Endothelial cell of umbilical vein (primary cell): ENCODE results near the gene TNS4. TPM values are rescaled to one million over a fixed set of nuclear protein-coding genes. Genes with fewer than 3 reads are reported as not detected.

Experiments
- BruUV-seq: library from RNA; stranded (reverse); fragments of 400-500 nt; replicated peaks from 2 replicates; lab custom pipeline; 2021; lab: Mats Ljungman, UMichigan
- CTCF ChIA-PET: fragments of 300-600, 350-600 bp; sonication (Branson Sonifier 250); formaldehyde crosslinking; loops from one replicate; lab custom pipeline; 2021; ENCODE audit warnings: antibody characterized with exemption, inconsistent platforms; lab: Charles Lee
- POLR2A ChIA-PET: fragments of 300-600, 350-600 bp; sonication (Branson Sonifier 250); formaldehyde crosslinking; loops from one replicate; lab custom pipeline; 2021; ENCODE audit warnings: antibody characterized with exemption, inconsistent platforms; lab: Charles Lee
- DNase-seq: peaks from one replicate; pipeline ENCODE4 v3.0.0-alpha.2; 2011; ENCODE audit warnings: low read depth, low spot score
- FAIRE-seq: peaks from 2 replicates; lab custom pipeline; 2011; peaks lifted over from hg19 to GRCh38; lab: Jason Lieb, UNC
- H2AFZ ChIP-seq: 2 replicates; pipeline ENCODE4 v1.6.0; 2012; ENCODE audit warnings: low read depth, low read length, control low read depth, inconsistent platforms
- H3K27ac ChIP-seq: 2 replicates; pipeline ENCODE4 v1.5.1; 2011; ENCODE audit warnings: low read depth, mild to moderate bottlenecking, control low read depth, low read length, moderate library complexity; ENCODE audit not compliant: insufficient read depth
- H3K27me3 ChIP-seq, 2 experiments: 2 replicates each; pipeline versions ENCODE4 v1.6.0 to v1.6.1; 2011; ENCODE audit warnings: low read length in 2 of 2, mixed read lengths in 1 of 2; ENCODE audit not compliant: control insufficient read depth in 2 of 2, insufficient read depth in 2 of 2
- H3K36me3 ChIP-seq, 2 experiments: 2 replicates in 1 of 2; 3 replicates in 1 of 2; pipeline ENCODE4 v1.5.1; 2011; ENCODE audit warnings: low read length in 2 of 2, mild to moderate bottlenecking in 1 of 2, moderate library complexity in 1 of 2; ENCODE audit not compliant: control insufficient read depth in 2 of 2, insufficient read depth in 2 of 2; ENCODE audit errors: extremely low read depth in 1 of 2
- H3K4me1 ChIP-seq: 3 replicates; pipeline ENCODE4 v1.5.1; 2011; ENCODE audit warnings: mild to moderate bottlenecking, low read length; ENCODE audit not compliant: control insufficient read depth, insufficient read depth; ENCODE audit errors: extremely low read depth
- H3K4me2 ChIP-seq: 2 replicates; pipeline ENCODE4 v1.6.1; 2011; ENCODE audit warnings: low read length, control low read depth, mixed read lengths; ENCODE audit not compliant: insufficient read depth
- H3K4me3 ChIP-seq, 3 experiments: fragments of 200-600 bp in 1 of 3; sonication (generic), shearing (Covaris generic) in 1 of 3; replicated peaks in 1 of 3; 2 replicates each; pipeline ENCODE4 v1.5.1; 2011 to 2016; ENCODE audit warnings: control low read depth in 3 of 3, low read length in 3 of 3, mild to moderate bottlenecking in 2 of 3, inconsistent platforms in 1 of 3, low read depth in 1 of 3, moderate library complexity in 1 of 3; ENCODE audit not compliant: insufficient read depth in 1 of 3
- H3K79me2 ChIP-seq: 2 replicates; pipeline ENCODE4 v1.6.0; 2012; ENCODE audit warnings: low read length, inconsistent platforms; ENCODE audit not compliant: control insufficient read depth, insufficient read depth
- H3K9ac ChIP-seq: replicated peaks from 2 replicates; pipeline ENCODE3; 2011; ENCODE audit warnings: low read length, control low read depth; ENCODE audit not compliant: insufficient read depth; ENCODE audit errors: extremely low read depth
- H3K9me1 ChIP-seq: replicated peaks from 3 replicates; pipeline ENCODE4 v1.6.0; 2011; ENCODE audit warnings: mild to moderate bottlenecking, low read length; ENCODE audit not compliant: control insufficient read depth, insufficient read depth; ENCODE audit errors: extremely low read depth
- H3K9me3 ChIP-seq: replicated peaks from 2 replicates; pipeline ENCODE4 v1.5.1; 2012; ENCODE audit warnings: low read length, inconsistent platforms; ENCODE audit not compliant: control insufficient read depth, insufficient read depth
- H4K20me1 ChIP-seq: replicated peaks from 2 replicates; pipeline ENCODE3; 2011; ENCODE audit warnings: mild to moderate bottlenecking, low read length; ENCODE audit not compliant: control insufficient read depth, insufficient read depth; ENCODE audit errors: extremely low read depth
- FOS ChIP-seq: IDR thresholded peaks from 2 replicates; pipeline ENCODE4 v1.6.1; 2011; ENCODE audit warnings: mild to moderate bottlenecking, low read length, moderate library complexity, borderline replicate concordance; ENCODE audit not compliant: insufficient read depth
- GATA2 ChIP-seq: IDR thresholded peaks from 2 replicates; pipeline ENCODE4 v1.7.0; 2011; ENCODE audit warnings: low read depth, mild to moderate bottlenecking, moderate library complexity, mixed read lengths, low read length; ENCODE audit not compliant: insufficient read length, insufficient read depth
- JUN ChIP-seq: IDR thresholded peaks from 2 replicates; pipeline ENCODE4 v1.6.1; 2011; ENCODE audit warnings: borderline replicate concordance, low read depth; ENCODE audit not compliant: insufficient read length, insufficient read depth
- POLR2AphosphoS5 ChIP-seq: IDR thresholded peaks from 2 replicates; pipeline ENCODE4 v1.6.1; 2012; ENCODE audit warnings: low read depth, mild to moderate bottlenecking, control low read depth, low read length, moderate library complexity; ENCODE audit not compliant: insufficient read depth
- dilution Hi-C: fragments of 300-500 bp; cut with MboI; formaldehyde crosslinking; loops from one replicate; pipeline ENCODE4 v1.15.0; 2019; ENCODE audit warnings: low sequenced_read_pairs; ENCODE audit not compliant: extremely low pct_ligation_motif_present
- intact Hi-C: fragments of 100-400 bp; cut with micrococcal nuclease; formaldehyde crosslinking; loops from one replicate; pipeline ENCODE4 v1.10.0; 2022
- polyA plus RNA-seq, 4 experiments: library from polyadenylated mRNA; depleted of rRNA in 3 of 4; stranded (reverse) in 3 of 4; unstranded in 1 of 4; fragments of >200 nt; gene quantifications; 2 replicates each; pipeline versions ENCODE4 v1.2.1 to v1.2.3, GENCODE V29; 2011 to 2012; ENCODE audit warnings: missing spikeins in 1 of 4
- total RNA-seq: library from RNA; stranded (reverse); gene quantifications from 2 replicates; pipeline ENCODE4 v1.2.3, GENCODE V29; 2021
- TF ChIP-seq, protein P1 (sequence below), 2 donors: IDR thresholded peaks; 1 replicate in 1 of 2; 2 replicates in 1 of 2; pipeline ENCODE4 v1.5.1; 2011; ENCODE audit warnings: low read length in 2 of 2, mild to moderate bottlenecking in 2 of 2, moderate library complexity in 2 of 2, control low read depth in 1 of 2, inconsistent platforms in 1 of 2, low read depth in 1 of 2; ENCODE audit not compliant: insufficient read depth in 1 of 2; ENCODE audit errors: extremely low read depth in 1 of 2

Gene TNS4
- total and polyA plus RNA-seq, 2 donors (not counting 3 experiments of a cell fraction or from before 2014, with no cell fraction given): not detected

DNA sequence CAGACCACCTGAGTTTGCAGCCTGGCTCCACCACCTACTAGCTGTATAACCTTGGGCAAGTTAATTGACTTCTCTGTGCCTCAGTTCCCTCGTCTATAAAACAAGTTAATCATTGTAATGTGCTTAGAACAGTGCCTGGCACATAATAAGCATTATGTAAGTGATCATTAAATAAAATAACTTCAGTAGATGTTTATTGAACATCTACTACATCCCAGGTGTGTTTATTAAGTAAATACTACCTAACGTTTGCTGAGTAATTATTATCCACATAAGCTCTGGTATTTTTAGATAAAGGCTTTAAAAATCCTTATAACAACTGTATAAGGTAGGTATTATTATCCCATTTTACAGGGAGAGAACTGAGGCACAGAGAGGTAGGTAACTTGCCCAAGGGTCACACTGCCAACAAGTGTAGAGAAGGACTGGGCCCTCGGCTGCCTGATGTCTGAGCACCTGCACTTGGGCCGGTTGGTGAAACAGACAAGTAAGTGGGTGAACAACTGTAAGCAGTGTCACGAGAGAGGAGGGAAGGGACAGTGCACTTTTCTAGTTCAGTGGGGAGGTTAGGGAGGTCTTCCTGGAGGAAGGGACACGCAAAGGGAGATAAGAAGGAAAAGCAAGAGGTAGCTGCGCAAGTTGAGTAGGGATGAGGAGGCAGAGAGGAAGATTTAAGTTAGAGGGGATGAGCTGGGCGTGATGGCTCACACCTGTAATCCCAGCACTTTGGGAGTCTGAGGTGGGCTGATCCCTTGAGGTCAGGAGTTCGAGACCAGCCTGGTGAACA, 4.6 kb downstream of the TNS4 start:
- Histone ChIP-seq H3K27ac (no peak overlapping the region), H3K4me2 (no peak overlapping the region), H2AFZ (no peak overlapping the region), H3K27me3 (peaks cover 0 to 4% of the 10 kb centered on the region in 2 experiments), H3K9me1 (no peaks in the 10 kb centered on the region), H3K9me3 (no peaks in the 10 kb centered on the region), H3K4me1 (peaks cover 7% of the 10 kb centered on the region), H3K36me3 (no peaks in the 10 kb centered on the region), H3K79me2 (no peaks in the 10 kb centered on the region), H3K9ac (no peak overlapping the region), H4K20me1 (no peaks in the 10 kb centered on the region), H3K4me3 (no peak overlapping the region)
- dilution Hi-C loops (no loop called here), intact Hi-C loops (no loop called here)
- TF ChIP-seq GATA2: no peak
- TF ChIP-seq POLR2AphosphoS5: no peak
- no peak for TF ChIP-seq FOS
- TF ChIP-seq, protein P1, sequence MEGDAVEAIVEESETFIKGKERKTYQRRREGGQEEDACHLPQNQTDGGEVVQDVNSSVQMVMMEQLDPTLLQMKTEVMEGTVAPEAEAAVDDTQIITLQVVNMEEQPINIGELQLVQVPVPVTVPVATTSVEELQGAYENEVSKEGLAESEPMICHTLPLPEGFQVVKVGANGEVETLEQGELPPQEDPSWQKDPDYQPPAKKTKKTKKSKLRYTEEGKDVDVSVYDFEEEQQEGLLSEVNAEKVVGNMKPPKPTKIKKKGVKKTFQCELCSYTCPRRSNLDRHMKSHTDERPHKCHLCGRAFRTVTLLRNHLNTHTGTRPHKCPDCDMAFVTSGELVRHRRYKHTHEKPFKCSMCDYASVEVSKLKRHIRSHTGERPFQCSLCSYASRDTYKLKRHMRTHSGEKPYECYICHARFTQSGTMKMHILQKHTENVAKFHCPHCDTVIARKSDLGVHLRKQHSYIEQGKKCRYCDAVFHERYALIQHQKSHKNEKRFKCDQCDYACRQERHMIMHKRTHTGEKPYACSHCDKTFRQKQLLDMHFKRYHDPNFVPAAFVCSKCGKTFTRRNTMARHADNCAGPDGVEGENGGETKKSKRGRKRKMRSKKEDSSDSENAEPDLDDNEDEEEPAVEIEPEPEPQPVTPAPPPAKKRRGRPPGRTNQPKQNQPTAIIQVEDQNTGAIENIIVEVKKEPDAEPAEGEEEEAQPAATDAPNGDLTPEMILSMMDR (IDR thresholded peaks at IDR 0.05; ENCODE audit: extremely low read depth in 1 of 2, insufficient read depth in 1 of 2, low read depth in 1 of 2, low read length in 2 of 2): no peak
- TF ChIP-seq JUN: no peak
- no peak for FAIRE-seq
- no peak for DNase-seq
- ChIA-PET CTCF (interaction anchor here (0.6 to 4.4 kb wide), 10 partner anchors 11 to 63 kb away, joined by 3 to 28 read pairs (median 4); no protein-coding TSS in a partner anchor), POLR2A (no interaction called here)
- BruUV-seq: no TSS peak
